Activated naive CD8-positive, alpha-beta T cell treated with anti-CD3 and anti-CD28 coated beads, Interleukin-2, amount 50 U/mL, for 24 hours (primary cell): ENCODE data around the gene PROM2.
"Not testable (repeated sequence)": the region's sequence is repeated elsewhere in the genome, so short reads cannot be mapped to it uniquely, and the experiment has no call there.

Experiments used
- ATAC-seq: fragments of 150-1000 bp; cut with Tn5 transposase; one replicate; pipeline ENCODE4 v1.10.0; 2021
- DNase-seq: peaks from one replicate; pipeline ENCODE4 v3.0.0; 2021
- H3K27ac Mint-ChIP-seq: one replicate; pipeline ENCODE4 v1.8.0; 2021; ENCODE audit warnings: mild to moderate bottlenecking, mixed read lengths
- H3K27me3 Mint-ChIP-seq: one replicate; pipeline ENCODE4 v1.8.0; 2021; ENCODE audit warnings: mixed read lengths
- H3K36me3 Mint-ChIP-seq: one replicate; pipeline ENCODE4 v1.8.0; 2021; ENCODE audit warnings: low read depth, mixed read lengths
- H3K4me1 Mint-ChIP-seq: one replicate; pipeline ENCODE4 v1.8.0; 2021; ENCODE audit warnings: mixed read lengths
- H3K4me3 Mint-ChIP-seq: one replicate; pipeline ENCODE4 v1.8.0; 2021; ENCODE audit warnings: mild to moderate bottlenecking, moderate library complexity, mixed read lengths
- H3K9me3 Mint-ChIP-seq: one replicate; pipeline ENCODE4 v1.8.0; 2021; ENCODE audit warnings: mixed read lengths

PROM2 gene

GRCh38 chr2:95264624-95265023 lies 9.6 kb upstream of the PROM2 start:
- Mint-ChIP-seq H3K4me3 (no peak overlapping the region), H3K27ac (no peak overlapping the region), H3K36me3 (no peaks in the 10 kb centered on the region), H3K9me3 (no peaks in the 10 kb centered on the region), H3K27me3 (no peaks in the 10 kb centered on the region), H3K4me1 (no peaks in the 10 kb centered on the region)
- ATAC-seq: no peak
- no peak for DNase-seq

DNA sequence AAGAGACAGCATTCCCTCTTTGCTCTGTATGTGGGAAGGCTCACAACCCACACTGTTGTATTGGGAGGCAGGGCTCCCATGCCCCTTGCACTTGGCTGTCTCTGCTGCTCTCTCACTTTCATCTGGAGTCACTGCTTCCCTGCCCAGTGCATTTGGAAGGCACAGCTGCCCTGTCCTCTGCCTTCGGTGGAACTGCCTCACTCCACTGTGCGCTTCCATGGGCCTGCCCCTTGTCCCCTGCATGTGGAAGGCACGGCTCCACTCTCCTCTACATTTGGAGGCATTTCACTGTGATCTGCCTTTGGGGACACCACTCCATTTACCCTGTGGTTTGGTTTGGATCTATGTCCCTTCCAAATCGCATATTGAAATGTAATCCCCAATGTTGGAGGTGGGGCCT lies 9.1 kb upstream of the PROM2 start:
- Mint-ChIP-seq H3K9me3 (no peaks in the 10 kb centered on the region), H3K36me3 (no peaks in the 10 kb centered on the region), H3K27me3 (no peaks in the 10 kb centered on the region), H3K4me3 (no peak overlapping the region), H3K4me1 (no peaks in the 10 kb centered on the region), H3K27ac (no peak overlapping the region)
- no peak for ATAC-seq
- no peak for DNase-seq

- Mint-ChIP-seq H3K27me3 (no peaks in the 10 kb centered on the region), H3K27ac (no peak overlapping the region), H3K36me3 (no peaks in the 10 kb centered on the region), H3K4me1 (no peaks in the 10 kb centered on the region), H3K4me3 (no peak overlapping the region), H3K9me3 (no peaks in the 10 kb centered on the region)
- ATAC-seq: no peak
- DNase-seq: no peak
These were observed 7.3 kb upstream of the PROM2 start for GRCh38 chr2:95266781-95267430.

DNA sequence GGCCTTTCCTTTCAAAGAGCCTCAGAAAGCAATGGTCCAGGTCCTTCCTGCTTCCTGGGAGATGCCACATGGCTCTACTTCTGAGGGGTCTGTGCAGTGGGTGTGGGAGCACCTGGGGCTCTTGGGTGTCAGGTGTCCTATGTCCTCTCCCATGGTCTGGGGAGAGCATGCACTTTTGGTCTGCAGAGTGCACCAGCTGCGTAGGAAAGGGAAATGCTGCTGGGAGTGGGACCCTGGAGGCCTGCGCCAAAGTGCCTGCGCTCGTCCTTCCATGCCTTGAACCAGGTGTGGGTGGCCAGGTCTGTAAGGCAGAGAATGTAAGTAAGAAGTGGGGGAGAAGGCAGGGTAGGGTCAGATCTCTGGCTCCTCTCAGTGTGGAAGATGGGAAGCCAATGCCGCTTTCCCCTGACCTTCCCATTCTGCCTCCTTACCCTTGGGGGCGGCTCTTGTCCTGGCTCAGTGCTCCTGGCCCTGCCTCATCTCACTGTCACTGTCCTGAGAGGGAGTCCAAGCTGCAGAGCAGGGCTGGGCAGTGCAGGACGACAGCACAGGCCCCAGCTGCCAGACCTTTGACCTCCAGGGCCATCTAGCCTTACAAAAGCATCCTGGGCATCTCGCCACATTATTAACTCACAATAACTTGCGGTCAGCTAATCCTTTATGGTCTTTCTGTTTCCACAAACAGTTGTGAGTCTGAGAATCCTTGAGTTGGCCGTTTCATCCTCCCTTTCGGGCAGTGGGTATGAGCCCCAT lies 6.6 kb upstream of the PROM2 start:
- Mint-ChIP-seq H3K27me3 (no peaks in the 10 kb centered on the region), H3K4me1 (no peaks in the 10 kb centered on the region)
- DNase-seq: no peak

GRCh38 chr2:95268211-95269035 lies 5.8 kb upstream of the PROM2 start:
- no peaks in the 10 kb centered on the region for H3K36me3 Mint-ChIP-seq
- no peak overlapping the region for H3K4me3 Mint-ChIP-seq
- no peak overlapping the region for H3K27ac Mint-ChIP-seq
- no peaks in the 10 kb centered on the region for H3K4me1 Mint-ChIP-seq
- H3K9me3 Mint-ChIP-seq: no peaks in the 10 kb centered on the region
- no peak for ATAC-seq
- H3K27me3 Mint-ChIP-seq: no peaks in the 10 kb centered on the region
- DNase-seq: no peak

More for the DNA sequence above, 6.6 kb upstream of the PROM2 start:
- no peaks in the 10 kb centered on the region for H3K36me3 Mint-ChIP-seq
- ATAC-seq: no peak
- no peak overlapping the region for H3K27ac Mint-ChIP-seq
- H3K4me3 Mint-ChIP-seq: no peak overlapping the region
- H3K9me3 Mint-ChIP-seq: no peaks in the 10 kb centered on the region

DNA sequence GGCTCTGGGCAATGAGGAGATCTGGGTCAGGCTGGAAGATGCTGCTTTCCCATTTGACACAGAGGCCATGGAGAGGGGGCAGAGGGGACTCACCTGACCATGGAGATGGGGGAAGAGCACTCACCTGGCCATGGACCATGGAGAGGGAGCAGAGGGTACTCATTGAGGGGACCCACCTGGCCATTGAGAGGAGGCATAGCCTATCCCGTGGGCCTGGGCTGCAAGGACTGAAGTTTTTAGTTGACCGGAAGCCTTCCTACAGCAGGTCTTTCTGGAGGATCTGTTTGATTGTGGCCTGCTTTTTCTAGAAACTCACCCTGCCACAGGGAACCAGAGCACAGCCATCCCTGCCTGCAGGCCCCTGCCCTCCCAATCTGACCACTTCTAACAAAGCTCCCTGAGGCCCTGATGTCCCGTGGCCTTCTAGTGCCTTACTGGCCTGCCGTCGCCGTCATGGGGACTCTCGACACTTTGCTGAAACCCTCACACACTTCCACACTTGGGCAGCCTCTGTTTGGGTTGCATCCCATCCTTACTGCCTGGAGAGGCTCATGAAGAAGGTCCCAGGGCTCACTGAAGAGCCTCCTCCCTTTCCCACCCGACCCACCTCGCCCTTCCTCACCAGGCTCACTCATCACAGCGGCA lies 5.1 kb upstream of the PROM2 start:
- H3K36me3 Mint-ChIP-seq: no peaks in the 10 kb centered on the region
- H3K9me3 Mint-ChIP-seq: no peaks in the 10 kb centered on the region
- ATAC-seq: no peak
- no peaks in the 10 kb centered on the region for H3K4me1 Mint-ChIP-seq
- H3K27ac Mint-ChIP-seq: no peak overlapping the region
- no peak overlapping the region for H3K4me3 Mint-ChIP-seq
- H3K27me3 Mint-ChIP-seq: no peaks in the 10 kb centered on the region
- DNase-seq: no peak

DNA sequence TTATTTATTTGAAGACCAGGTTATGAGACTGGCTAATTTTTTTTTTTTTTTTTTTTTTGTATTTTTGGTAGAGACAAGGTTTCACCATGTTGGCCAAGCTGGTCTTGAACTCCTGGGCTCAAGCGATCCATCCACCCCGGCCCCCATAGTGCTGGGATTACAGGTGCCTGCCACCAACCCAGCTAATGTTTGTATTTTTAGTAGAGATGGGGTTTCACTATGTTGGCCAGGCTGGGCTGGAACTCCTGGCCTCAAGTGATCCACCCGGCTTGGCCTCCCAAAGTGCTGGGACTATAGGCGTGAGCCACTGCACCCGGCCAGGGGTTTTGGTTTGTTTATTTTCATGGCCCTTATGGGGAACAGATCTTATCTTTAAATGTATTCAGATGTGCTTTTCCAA lies 4.5 kb upstream of the PROM2 start:
- not testable (repeated sequence) for H3K4me1 Mint-ChIP-seq, H3K9me3 Mint-ChIP-seq, DNase-seq, H3K27me3 Mint-ChIP-seq, H3K27ac Mint-ChIP-seq, ATAC-seq, H3K4me3 Mint-ChIP-seq, H3K36me3 Mint-ChIP-seq

- H3K36me3 Mint-ChIP-seq: no peaks in the 10 kb centered on the region
- H3K4me1 Mint-ChIP-seq: no peaks in the 10 kb centered on the region
- no peak overlapping the region for H3K27ac Mint-ChIP-seq
- no peak for DNase-seq
- H3K27me3 Mint-ChIP-seq: no peaks in the 10 kb centered on the region
- H3K4me3 Mint-ChIP-seq: no peak overlapping the region
- H3K9me3 Mint-ChIP-seq: no peaks in the 10 kb centered on the region
- no peak for ATAC-seq
These were observed 3.6 kb upstream of the PROM2 start for GRCh38 chr2:95270541-95271081.

- Mint-ChIP-seq H3K27ac (no peak overlapping the region), H3K4me1 (no peaks in the 10 kb centered on the region), H3K27me3 (no peaks in the 10 kb centered on the region), H3K36me3 (no peaks in the 10 kb centered on the region), H3K9me3 (no peaks in the 10 kb centered on the region), H3K4me3 (no peak overlapping the region)
- DNase-seq: no peak
- ATAC-seq: no peak
These were observed 2.8 kb upstream of the PROM2 start for GRCh38 chr2:95271381-95271971.

DNA sequence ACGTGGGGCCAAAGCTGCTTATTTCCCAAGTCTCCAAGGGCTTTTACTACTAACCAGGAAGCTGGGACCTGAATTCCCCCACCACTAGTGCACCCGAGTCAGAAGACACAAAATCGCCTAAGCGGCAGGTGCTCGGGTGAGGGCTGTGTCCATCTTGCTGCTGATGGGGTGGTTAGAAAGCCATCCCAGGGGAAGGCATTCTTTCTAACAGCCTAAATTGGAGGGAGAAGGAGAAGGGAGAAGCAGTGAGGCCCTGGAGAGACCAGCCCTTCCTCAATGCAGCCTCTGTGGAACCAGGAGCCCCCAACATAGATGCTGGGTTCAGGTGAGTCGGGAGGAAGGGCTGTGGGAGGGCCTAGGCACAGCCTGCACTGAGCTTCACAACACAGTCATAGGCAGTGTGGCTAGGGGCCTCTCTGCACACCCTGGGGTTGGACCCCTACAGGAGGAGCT lies 1.9 kb upstream of the PROM2 start:
- H3K4me3 Mint-ChIP-seq: no peak overlapping the region
- no peaks in the 10 kb centered on the region for H3K36me3 Mint-ChIP-seq
- ATAC-seq (no peak), DNase-seq (no peak)
- no peak overlapping the region for H3K27ac Mint-ChIP-seq
- no peaks in the 10 kb centered on the region for H3K27me3 Mint-ChIP-seq
- no peaks in the 10 kb centered on the region for H3K4me1 Mint-ChIP-seq
- no peaks in the 10 kb centered on the region for H3K9me3 Mint-ChIP-seq

DNA sequence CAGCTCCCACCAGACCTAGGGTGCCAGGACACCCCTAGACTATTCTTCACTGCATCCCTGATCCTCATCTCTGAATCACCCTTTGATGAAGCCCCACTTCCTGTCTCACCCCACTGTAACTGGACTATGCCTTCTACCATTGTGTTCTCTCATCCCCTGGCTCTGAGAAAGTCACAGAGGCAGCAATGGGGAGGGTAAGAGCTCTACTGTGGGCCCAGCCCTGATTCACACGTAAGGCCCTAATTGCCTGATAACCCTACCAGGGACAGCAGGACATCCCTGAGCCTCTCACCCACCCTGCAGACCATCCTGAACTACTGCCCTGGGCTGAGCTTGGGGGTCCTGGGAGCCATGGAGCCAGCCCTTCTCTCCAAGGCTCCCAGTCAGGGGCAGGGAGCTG lies 1.5 kb upstream of the PROM2 start:
- H3K27ac Mint-ChIP-seq: no peak overlapping the region
- no peaks in the 10 kb centered on the region for H3K27me3 Mint-ChIP-seq
- ATAC-seq (no peak), DNase-seq (no peak)
- H3K4me3 Mint-ChIP-seq: no peak overlapping the region
- no peaks in the 10 kb centered on the region for H3K4me1 Mint-ChIP-seq
- no peaks in the 10 kb centered on the region for H3K9me3 Mint-ChIP-seq
- no peaks in the 10 kb centered on the region for H3K36me3 Mint-ChIP-seq

DNA sequence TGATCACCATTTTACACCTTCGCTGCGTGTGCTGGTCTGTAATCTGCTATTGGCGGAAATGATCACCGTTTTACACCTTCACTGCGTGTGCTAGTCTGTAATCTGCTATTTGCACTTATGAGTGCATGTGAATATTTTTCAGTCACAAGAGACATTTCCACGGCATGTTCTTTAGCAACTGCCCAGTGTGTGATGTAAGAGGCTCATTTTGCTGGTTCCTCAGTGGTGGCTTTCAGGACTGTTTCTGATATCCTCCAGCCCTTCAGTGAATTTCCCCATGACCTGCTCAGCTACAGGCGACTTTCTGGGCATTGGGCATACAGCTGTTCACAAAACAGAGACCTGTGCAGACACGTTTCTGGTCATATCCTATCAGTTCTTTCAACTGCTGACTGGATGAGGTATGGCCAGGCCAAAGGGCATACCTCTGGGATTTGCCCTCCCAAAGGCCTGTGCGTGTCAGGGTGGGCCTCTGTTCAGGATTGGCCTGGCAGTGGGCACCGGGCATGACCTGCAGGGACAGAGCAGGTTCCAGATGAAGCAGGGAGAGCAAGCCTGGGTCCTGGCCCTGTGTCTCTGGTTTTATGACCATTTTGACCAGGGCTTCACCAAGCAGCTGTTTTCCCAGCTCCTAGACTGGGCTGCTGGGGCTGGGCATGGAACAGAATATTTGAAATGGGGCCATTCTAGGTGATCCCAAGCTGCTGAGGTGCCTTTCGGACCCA lies 521 bp upstream of the PROM2 start:
- Mint-ChIP-seq H3K9me3 (no peaks in the 10 kb centered on the region), H3K27me3 (no peaks in the 10 kb centered on the region), H3K4me1 (no peaks in the 10 kb centered on the region), H3K36me3 (no peaks in the 10 kb centered on the region), H3K4me3 (no peak overlapping the region), H3K27ac (no peak overlapping the region)
- no peak for ATAC-seq
- no peak for DNase-seq

GRCh38 chr2:95275151-95275515 lies 884 bp downstream of the PROM2 start:
- Mint-ChIP-seq H3K4me1 (no peaks in the 10 kb centered on the region), H3K9me3 (no peaks in the 10 kb centered on the region)
- no peak for ATAC-seq

More at GRCh38 chr2:95275151-95275515, 884 bp downstream of the PROM2 start:
- Mint-ChIP-seq H3K36me3 (no peaks in the 10 kb centered on the region), H3K27ac (no peak overlapping the region), H3K4me3 (no peak overlapping the region), H3K27me3 (no peaks in the 10 kb centered on the region)
- DNase-seq: no peak
